Ovary (tissue), 9 donors: ENCODE measurements around the gene OXCT2. TPM values are rescaled to one million over a fixed set of nuclear protein-coding genes. Genes with fewer than 3 reads are reported as not detected.
"Not testable (repeated sequence)": the region's sequence is repeated elsewhere in the genome, so short reads cannot be mapped to it uniquely, and the experiment has no call there.

Source experiments
- DNase-seq, 5 donors: peaks; one replicate each; pipeline ENCODE4 v3.0.0-alpha.2; 2019 to 2020
- H3K27ac ChIP-seq, 2 donors: fragments of 200-600 bp; one replicate each; pipeline versions ENCODE4 v1.5.1 to v1.8.0; 2019 to 2022
- H3K27me3 ChIP-seq: fragments of 200-600 bp; one replicate; pipeline ENCODE4 v1.8.0; 2022
- H3K36me3 ChIP-seq: fragments of 200-600 bp; sonication (generic); one replicate; pipeline ENCODE4 v1.5.1; 2019
- H3K4me1 ChIP-seq: one replicate; pipeline ENCODE4 v1.8.1; 2013; ENCODE audit warnings: mild to moderate bottlenecking, moderate library complexity; ENCODE audit not compliant: insufficient read depth
- H3K4me3 ChIP-seq: fragments of 200-600 bp; sonication (generic); one replicate; pipeline ENCODE4 v1.5.1; 2017
- H3K9me3 ChIP-seq, 2 donors: fragments of 200-600 bp in 1 of 2; sonication (generic) in 1 of 2; one replicate each; pipeline versions ENCODE4 v1.5.1 to v1.8.1; 2013 to 2019; ENCODE audit warnings: mild to moderate bottlenecking in 1 of 2, moderate library complexity in 1 of 2
- CTCF ChIP-seq, 3 donors: fragments of 450-650 bp in 2 of 3; fragments of 200-600 bp in 1 of 3; IDR thresholded peaks; one replicate each; pipeline versions ENCODE4 v1.5.1 to v1.8.0; 2016 to 2022; ENCODE audit warnings: antibody characterized with exemption in 3 of 3, mild to moderate bottlenecking in 1 of 3
- EP300 ChIP-seq: sonication (generic); formaldehyde crosslinking; IDR thresholded peaks from one replicate; pipeline ENCODE4 v1.6.1; 2017; ENCODE audit warnings: antibody characterized with exemption
- POLR2A ChIP-seq: fragments of 450-650 bp; IDR thresholded peaks from one replicate; pipeline ENCODE4 v1.6.1; 2017; ENCODE audit warnings: antibody characterized with exemption, mild to moderate bottlenecking, moderate library complexity
- WGBS, 3 donors: extraction: QIAGEN DNeasy Blood & Tissue Kit in 1 of 3; methylation state at CpG; one replicate each; pipeline versions ENCODE4 v1.1.5 to v1.1.7; 2013 to 2017; 5-methylcytosine and 5-hydroxymethylcytosine counted together
- intact Hi-C, 4 donors: fragments of 100-400 bp; cut with DNase I; formaldehyde crosslinking; loops; one replicate each; pipeline versions ENCODE4 v1.11.0 to v1.15.1; 2022 to 2023
- polyA plus RNA-seq, 2 donors: library from polyadenylated mRNA; stranded (reverse); fragments of 200-250 nt in 1 of 2; fragments of 350-450 nt in 1 of 2; fragmentation: Illumina TruSeq in 1 of 2; extraction: RNeasy Lipid Tissue Mini Kit (QIAGEN cat#74804) in 1 of 2; gene quantifications; one replicate each; pipeline ENCODE4 v1.2.3, GENCODE V29; 2013 to 2014
- total RNA-seq, 7 donors: library from RNA; depleted of rRNA in 2 of 7; stranded (reverse); fragments of >200 nt in 2 of 7; fragmentation: NEBNext Ultra II Directional in 3 of 7; extraction: Animal tissue kit (Norgen Biotek cat#: 25700) in 3 of 7; gene quantifications; one replicate each; pipeline versions ENCODE4 v1.1.0 to v1.2.4, GENCODE V29; 2016 to 2023
- donor health status: DM: no; HTN: no; CAD: no; lungs with moderate emphysema.
- donor health status: DM: no; HTN: no; CAD: no.
- donor health status: Bipolar disorder and iron deficiency.
- donor health status: DM: yes; HTN: yes; CAD: no.
- donor health status: DM: no; HTN: no; CAD: no.
- donor health status: DM: yes; HTN: yes; CAD: no.

OXCT2 gene
- total and polyA plus RNA-seq, 9 donors, result 0.20 to 7.2 (median 2.4) TPM

- WGBS, 3 donors, result 71 to 79% (median 75%) methylated on average over 14 to 15 of the region's 18 CpGs
- H3K27ac ChIP-seq, H3K4me3 ChIP-seq, H3K4me1 ChIP-seq, H3K9me3 ChIP-seq, DNase-seq, intact Hi-C loops, H3K27me3 ChIP-seq, H3K36me3 ChIP-seq: not testable (repeated sequence)
These were observed 7.4 kb downstream of the OXCT2 start for GRCh38 chr1:39763619-39764374.

DNA sequence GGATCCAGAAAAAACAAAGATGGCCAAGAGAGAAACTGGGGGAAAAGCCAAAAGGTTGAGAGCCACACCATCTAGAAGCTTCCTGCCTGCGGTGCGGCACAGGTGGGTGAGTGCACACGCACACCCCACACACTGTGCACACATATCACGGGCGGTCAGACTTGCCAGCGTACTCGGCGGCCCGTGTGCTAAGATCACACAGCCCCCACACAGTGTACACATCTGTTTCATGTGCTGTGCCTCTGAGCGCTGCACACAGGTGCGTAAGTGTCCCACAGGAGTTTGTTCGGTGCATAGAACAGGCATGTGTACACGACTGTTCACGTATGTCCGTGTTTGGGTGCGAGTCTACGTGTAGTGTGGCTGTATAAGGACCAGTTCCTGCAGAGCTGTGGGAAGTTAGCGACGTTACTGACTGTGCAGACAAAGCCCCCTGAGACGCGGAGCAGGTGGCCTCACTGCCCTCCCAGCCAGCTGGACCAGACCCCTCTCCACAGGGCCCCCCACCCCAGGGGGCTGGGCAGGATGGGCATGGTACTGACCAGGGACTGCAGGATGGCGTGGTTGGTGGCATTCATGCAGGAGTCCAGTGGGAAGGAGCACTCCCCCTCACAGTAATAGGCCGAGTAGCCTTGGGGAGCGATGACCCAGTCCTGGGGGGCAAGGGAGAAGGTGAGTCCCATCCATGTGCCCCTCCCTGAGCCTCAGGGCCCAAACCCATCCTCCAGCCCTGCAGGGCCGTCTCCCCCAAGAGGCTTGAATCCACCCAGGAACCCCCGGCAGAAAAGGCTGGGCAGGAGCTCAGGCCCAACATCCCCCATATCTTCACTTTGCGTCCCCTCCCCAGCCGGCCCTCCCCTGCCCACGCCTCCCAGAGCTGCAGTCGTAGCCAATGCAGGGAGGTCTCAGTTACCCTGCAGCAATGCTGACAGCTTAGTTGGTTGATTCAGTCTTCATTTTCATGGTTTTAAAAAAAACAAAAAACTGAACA is 8.3 kb downstream of the OXCT2 start:
- TF ChIP-seq POLR2A, result no peak
- no peaks in the 10 kb centered on the region for H3K36me3 ChIP-seq
- H3K9me3 ChIP-seq, result no peaks in the 10 kb centered on the region
- 79 to 84% (median 81%) methylated on average over 29 to 30 of the region's 30 CpGs for WGBS, 3 donors
- no peak overlapping the region for H3K4me3 ChIP-seq
- H3K27ac ChIP-seq, result no peak overlapping the region
- no peak for DNase-seq
- no peaks in the 10 kb centered on the region for H3K27me3 ChIP-seq
- intact Hi-C loops, result no loop called here
- peaks cover 3% of the 10 kb centered on the region for H3K4me1 ChIP-seq

DNA sequence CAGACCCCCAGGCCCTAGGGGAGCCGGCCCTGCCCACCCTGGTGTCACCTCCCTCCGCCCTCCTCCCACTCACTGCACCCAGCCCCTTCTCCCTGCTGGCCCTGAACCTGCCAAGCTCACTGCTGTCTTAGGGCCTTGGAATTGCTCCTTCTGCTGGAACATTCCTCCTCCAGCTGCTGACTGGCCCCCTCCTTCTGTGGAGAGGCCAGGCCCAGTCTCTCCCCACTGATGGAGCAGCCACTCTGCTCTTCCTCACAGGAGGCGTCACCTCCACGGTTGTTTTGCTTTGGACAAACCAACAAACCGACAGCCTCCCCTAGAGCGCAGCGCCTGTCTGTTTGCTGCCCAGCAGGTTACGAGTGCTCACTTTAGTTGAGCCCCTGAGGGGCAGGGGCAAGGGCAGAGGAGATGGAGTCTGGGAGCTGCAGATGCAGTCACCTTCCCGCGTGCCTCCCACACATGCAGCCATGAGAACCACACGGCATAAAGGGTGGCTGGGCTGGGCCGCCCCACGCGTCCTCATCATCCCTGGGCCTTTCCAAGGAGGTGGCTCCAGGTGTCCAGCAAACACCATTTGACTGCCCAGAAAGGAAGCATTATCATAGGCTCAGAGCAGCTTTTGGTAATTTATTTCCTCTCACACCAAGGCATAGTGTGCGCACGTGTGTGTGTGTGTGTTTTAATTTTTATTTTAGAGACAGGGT is 9.4 kb downstream of the OXCT2 start:
- Histone ChIP-seq H3K27ac (no peak overlapping the region), H3K9me3 (no peaks in the 10 kb centered on the region), H3K36me3 (no peaks in the 10 kb centered on the region), H3K27me3 (no peaks in the 10 kb centered on the region), H3K4me3 (no peak overlapping the region), H3K4me1 (no peaks in the 10 kb centered on the region)
- intact Hi-C loops, result no loop called here
- 31 to 51% (median 32%) methylated on average over 16 of the region's 16 CpGs for WGBS, 3 donors
- peak in 2 of 5 donors; percentile 25 to 58 for DNase-seq
- no peak for TF ChIP-seq CTCF (IDR thresholded peaks at IDR 0.05)
- no peak for TF ChIP-seq EP300

DNA sequence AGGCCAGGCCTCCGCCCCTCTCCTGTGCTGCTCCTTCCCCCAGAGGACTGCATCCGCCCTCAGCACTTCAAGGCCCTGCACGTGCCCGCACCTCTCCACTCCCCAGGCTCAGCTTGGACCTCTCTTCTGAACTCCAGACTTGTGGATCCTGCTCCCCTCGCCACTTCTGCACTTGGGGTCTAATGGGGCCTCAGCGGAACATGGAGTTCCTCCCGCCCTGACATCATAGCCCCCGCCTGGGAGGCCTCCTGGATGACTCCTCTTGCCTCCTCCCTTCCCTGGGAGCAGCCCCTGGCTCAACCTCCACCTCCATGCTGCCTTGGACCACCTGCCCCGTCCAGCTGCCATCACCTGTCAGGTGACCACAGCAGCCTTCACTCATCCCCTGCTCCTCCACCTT is 10.1 kb downstream of the OXCT2 start:
- Histone ChIP-seq H3K27me3 (no peaks in the 10 kb centered on the region), H3K4me1 (no peaks in the 10 kb centered on the region), H3K36me3 (no peaks in the 10 kb centered on the region), H3K4me3 (no peak overlapping the region), H3K9me3 (no peaks in the 10 kb centered on the region), H3K27ac (no peak overlapping the region)
- no peak for DNase-seq
- 70 to 80% (median 76%) methylated on average over 9 of the region's 9 CpGs for WGBS, 3 donors
- TF ChIP-seq CTCF (IDR thresholded peaks at IDR 0.05) (no peak), EP300 (no peak), POLR2A (no peak)
- intact Hi-C loops, result no loop called here
